GM23248 (cell line): Measurements from ENCODE around the gene PHB1.

Experiments
- EZH2 ChIP-seq: fragments of 200-600 bp; sonication (generic); IDR thresholded peaks from 2 replicates; pipeline ENCODE4 v1.6.1; 2018; ENCODE audit warnings: antibody characterized with exemption, mild to moderate bottlenecking; ENCODE audit not compliant: insufficient read depth, poor library complexity, severe bottlenecking
- EZH2phosphoT487 ChIP-seq: fragments of 200-600 bp; sonication (generic); IDR thresholded peaks from 2 replicates; pipeline ENCODE4 v1.6.1; 2018; ENCODE audit warnings: antibody characterized with exemption, moderate library complexity, mild to moderate bottlenecking, low read depth; ENCODE audit not compliant: insufficient read depth

DNA sequence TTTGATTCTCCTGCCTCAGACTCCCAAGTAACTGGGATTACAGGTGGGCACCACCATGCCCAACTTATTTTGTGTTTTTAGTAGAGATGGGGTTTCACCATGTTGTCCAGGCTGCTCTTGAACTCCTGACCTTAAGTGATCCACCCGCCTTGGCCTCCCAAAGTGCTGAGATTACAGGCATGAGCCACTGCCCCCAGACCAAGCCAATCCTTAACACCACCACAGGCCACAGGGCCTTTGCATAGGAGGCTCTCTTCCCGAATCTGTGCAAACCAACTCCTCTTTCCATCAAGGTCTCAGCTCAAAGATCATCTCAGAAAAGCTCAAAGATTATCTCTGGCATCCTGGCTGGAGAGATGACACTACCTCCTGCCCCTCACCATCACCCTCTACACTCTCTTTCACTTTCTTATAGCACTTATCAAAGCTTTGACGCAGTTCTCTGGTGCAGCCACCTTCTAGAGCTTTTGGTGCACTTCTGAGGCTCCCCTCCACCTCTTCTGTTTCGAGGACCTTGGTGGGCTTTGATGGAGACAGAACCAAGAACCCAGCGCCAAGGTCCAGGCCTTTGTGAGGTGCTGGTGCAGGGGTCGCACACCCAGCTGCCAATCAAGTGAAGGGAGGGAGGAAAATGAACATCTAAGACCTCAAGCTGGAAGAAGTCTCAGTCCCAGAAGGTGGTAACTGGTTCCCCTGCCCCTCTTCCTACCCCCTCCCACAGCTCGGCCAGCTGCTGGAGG is 23.2 kb upstream of the PHB1 start:
- TF ChIP-seq EZH2 (no peak), EZH2phosphoT487 (no peak)
